T-helper 17 cell (primary cell): ENCODE measurements around the gene FIBCD1. TPM values are rescaled to one million over a fixed set of nuclear protein-coding genes. Genes with fewer than 3 reads are reported as not detected.
A peak's percentile ranks its signal among the peaks of the same experiment; 100 is the strongest.
"Not testable (repeated sequence)": the region's sequence is repeated elsewhere in the genome, so short reads cannot be mapped to it uniquely, and the experiment has no call there.

Experiments
- ATAC-seq: fragments of 150-1000 bp; cut with Tn5 transposase; 2 replicates; pipeline ENCODE4 v1.10.0; 2021; ENCODE audit warnings: mild to moderate bottlenecking, moderate library complexity
- DNase-seq, 3 donors: peaks; one replicate each; pipeline versions ENCODE4 v3.0.0 to v3.0.0-alpha.2; 2020 to 2021
- H3K9me3 ChIP-seq: one replicate; pipeline ENCODE4 v1.7.0; 2013; ENCODE audit warnings: low read length, mild to moderate bottlenecking; ENCODE audit not compliant: control insufficient read depth, poor library complexity, severe bottlenecking
- H3K27ac Mint-ChIP-seq: one replicate; pipeline ENCODE4 v1.8.0; 2022; ENCODE audit warnings: mild to moderate bottlenecking, moderate library complexity, mixed read lengths
- H3K27me3 Mint-ChIP-seq: one replicate; pipeline ENCODE4 v1.8.0; 2022; ENCODE audit warnings: mixed read lengths
- H3K36me3 Mint-ChIP-seq: one replicate; pipeline ENCODE4 v1.8.0; 2022; ENCODE audit warnings: low read depth, mixed read lengths
- H3K4me1 Mint-ChIP-seq: one replicate; pipeline ENCODE4 v1.8.0; 2022; ENCODE audit warnings: mild to moderate bottlenecking, mixed read lengths
- H3K4me3 Mint-ChIP-seq: one replicate; pipeline ENCODE4 v1.8.0; 2022; ENCODE audit warnings: mild to moderate bottlenecking, moderate library complexity, mixed read lengths
- total RNA-seq, 4 donors: library from RNA in 2 of 4; stranded (reverse) in 2 of 4; gene quantifications; one replicate each; pipeline ENCODE4 v1.2.3 and lab custom pipeline; 2022 to 2026

FIBCD1 gene
- total RNA-seq, 2 donors from 2014 or later = not detected

- Mint-ChIP-seq H3K27me3 (peaks cover 35% of the 10 kb centered on the region), H3K4me3 (no peak overlapping the region), H3K27ac (no peak overlapping the region), H3K36me3 (peaks cover 4% of the 10 kb centered on the region), H3K4me1 (peaks cover 5% of the 10 kb centered on the region)
- DNase-seq (no peak), ATAC-seq (no peak)
- no peaks in the 10 kb centered on the region for H3K9me3 ChIP-seq
Measured at GRCh38 chr9:130970052-130970451, 31.0 kb upstream of the FIBCD1 start.

- H3K27ac Mint-ChIP-seq = no peak overlapping the region
- H3K4me3 Mint-ChIP-seq = no peak overlapping the region
- no peaks in the 10 kb centered on the region for H3K36me3 Mint-ChIP-seq
- no peak for ATAC-seq
- no peaks in the 10 kb centered on the region for H3K9me3 ChIP-seq
- H3K27me3 Mint-ChIP-seq = peaks cover 21% of the 10 kb centered on the region
- H3K4me1 Mint-ChIP-seq = no peaks in the 10 kb centered on the region
- DNase-seq = no peak
Measured at GRCh38 chr9:130965680-130966079, 26.6 kb upstream of the FIBCD1 start.

- Mint-ChIP-seq H3K27ac (no peak overlapping the region), H3K36me3 (no peaks in the 10 kb centered on the region), H3K4me3 (no peak overlapping the region), H3K4me1 (no peaks in the 10 kb centered on the region), H3K27me3 (peaks cover 18% of the 10 kb centered on the region)
- ATAC-seq (no peak), DNase-seq (no peak)
- H3K9me3 ChIP-seq = no peaks in the 10 kb centered on the region
Measured at GRCh38 chr9:130963916-130964315, 24.9 kb upstream of the FIBCD1 start.

- no peak for ATAC-seq
- DNase-seq = no peak
- no peak overlapping the region for H3K4me3 Mint-ChIP-seq
- peaks cover 18% of the 10 kb centered on the region for H3K27me3 Mint-ChIP-seq
- H3K36me3 Mint-ChIP-seq = peaks cover 2% of the 10 kb centered on the region
- no peaks in the 10 kb centered on the region for H3K9me3 ChIP-seq
- H3K27ac Mint-ChIP-seq = no peak overlapping the region
- no peaks in the 10 kb centered on the region for H3K4me1 Mint-ChIP-seq
Measured at GRCh38 chr9:130963337-130963908, 24.4 kb upstream of the FIBCD1 start.

GRCh38 chr9:130962418-130963316 is 23.6 kb upstream of the FIBCD1 start:
- H3K27ac Mint-ChIP-seq = no peak overlapping the region
- DNase-seq (no peak), ATAC-seq (no peak)
- H3K4me1 Mint-ChIP-seq = no peaks in the 10 kb centered on the region
- H3K36me3 Mint-ChIP-seq = peaks cover 2% of the 10 kb centered on the region
- H3K9me3 ChIP-seq = no peaks in the 10 kb centered on the region
- peaks cover 18% of the 10 kb centered on the region for H3K27me3 Mint-ChIP-seq
- no peak overlapping the region for H3K4me3 Mint-ChIP-seq

GRCh38 chr9:130961511-130962300 is 22.7 kb upstream of the FIBCD1 start:
- Mint-ChIP-seq H3K4me1 (no peaks in the 10 kb centered on the region), H3K27me3 (peaks cover 18% of the 10 kb centered on the region), H3K36me3 (peaks cover 2% of the 10 kb centered on the region), H3K4me3 (no peak overlapping the region), H3K27ac (no peak overlapping the region)
- ATAC-seq = no peak
- no peak for DNase-seq
- H3K9me3 ChIP-seq = no peaks in the 10 kb centered on the region

GRCh38 chr9:130960522-130961378 is 21.7 kb upstream of the FIBCD1 start:
- H3K4me1 Mint-ChIP-seq = no peaks in the 10 kb centered on the region
- H3K27me3 Mint-ChIP-seq = peaks cover 18% of the 10 kb centered on the region
- H3K9me3 ChIP-seq = no peaks in the 10 kb centered on the region
- H3K27ac Mint-ChIP-seq = no peak overlapping the region
- no peak overlapping the region for H3K4me3 Mint-ChIP-seq
- no peak for DNase-seq
- peaks cover 2% of the 10 kb centered on the region for H3K36me3 Mint-ChIP-seq
- ATAC-seq = no peak

GRCh38 chr9:130959809-130960334 is 20.8 kb upstream of the FIBCD1 start:
- H3K9me3 ChIP-seq = no peaks in the 10 kb centered on the region
- no peak overlapping the region for H3K4me3 Mint-ChIP-seq
- H3K4me1 Mint-ChIP-seq = no peaks in the 10 kb centered on the region
- H3K27me3 Mint-ChIP-seq = peaks cover 18% of the 10 kb centered on the region
- ATAC-seq (no peak), DNase-seq (no peak)
- H3K36me3 Mint-ChIP-seq = peaks cover 2% of the 10 kb centered on the region
- no peak overlapping the region for H3K27ac Mint-ChIP-seq

GRCh38 chr9:130958564-130958963 is 19.5 kb upstream of the FIBCD1 start:
- not testable (repeated sequence) for DNase-seq, H3K4me1 Mint-ChIP-seq, H3K36me3 Mint-ChIP-seq, ATAC-seq, H3K9me3 ChIP-seq, H3K4me3 Mint-ChIP-seq
- peak overlapping the region; percentile 49 for H3K27ac Mint-ChIP-seq
- H3K27me3 Mint-ChIP-seq = peaks cover 18% of the 10 kb centered on the region

- no peak overlapping the region for H3K27ac Mint-ChIP-seq
- no peak overlapping the region for H3K4me3 Mint-ChIP-seq
- peaks cover 12% of the 10 kb centered on the region for H3K27me3 Mint-ChIP-seq
- peaks cover 2% of the 10 kb centered on the region for H3K36me3 Mint-ChIP-seq
- DNase-seq (no peak), ATAC-seq (no peak)
- H3K9me3 ChIP-seq = no peaks in the 10 kb centered on the region
- no peaks in the 10 kb centered on the region for H3K4me1 Mint-ChIP-seq
Measured at GRCh38 chr9:130957451-130958203, 18.6 kb upstream of the FIBCD1 start.

GRCh38 chr9:130956636-130957450 is 17.8 kb upstream of the FIBCD1 start:
- Mint-ChIP-seq H3K36me3 (peaks cover 2% of the 10 kb centered on the region), H3K4me3 (no peak overlapping the region), H3K27me3 (peaks cover 8% of the 10 kb centered on the region), H3K27ac (no peak overlapping the region), H3K4me1 (no peaks in the 10 kb centered on the region)
- DNase-seq (no peak), ATAC-seq (no peak)
- H3K9me3 ChIP-seq = no peaks in the 10 kb centered on the region
